Stimulated activated CD8-positive, alpha-beta memory T cell treated with anti-CD3 and anti-CD28 coated beads, Interleukin-7, amount 100 ng/mL, for 24 hours (primary cell): ENCODE data around the gene RANBP2.
"Not testable (repeated sequence)": the region's sequence is repeated elsewhere in the genome, so short reads cannot be mapped to it uniquely, and the experiment has no call there.

ENCODE experiments used
- DNase-seq: peaks from one replicate; pipeline ENCODE4 v3.0.0-alpha.2; 2020; ENCODE audit warnings: low read depth

The RANBP2 gene

DNA sequence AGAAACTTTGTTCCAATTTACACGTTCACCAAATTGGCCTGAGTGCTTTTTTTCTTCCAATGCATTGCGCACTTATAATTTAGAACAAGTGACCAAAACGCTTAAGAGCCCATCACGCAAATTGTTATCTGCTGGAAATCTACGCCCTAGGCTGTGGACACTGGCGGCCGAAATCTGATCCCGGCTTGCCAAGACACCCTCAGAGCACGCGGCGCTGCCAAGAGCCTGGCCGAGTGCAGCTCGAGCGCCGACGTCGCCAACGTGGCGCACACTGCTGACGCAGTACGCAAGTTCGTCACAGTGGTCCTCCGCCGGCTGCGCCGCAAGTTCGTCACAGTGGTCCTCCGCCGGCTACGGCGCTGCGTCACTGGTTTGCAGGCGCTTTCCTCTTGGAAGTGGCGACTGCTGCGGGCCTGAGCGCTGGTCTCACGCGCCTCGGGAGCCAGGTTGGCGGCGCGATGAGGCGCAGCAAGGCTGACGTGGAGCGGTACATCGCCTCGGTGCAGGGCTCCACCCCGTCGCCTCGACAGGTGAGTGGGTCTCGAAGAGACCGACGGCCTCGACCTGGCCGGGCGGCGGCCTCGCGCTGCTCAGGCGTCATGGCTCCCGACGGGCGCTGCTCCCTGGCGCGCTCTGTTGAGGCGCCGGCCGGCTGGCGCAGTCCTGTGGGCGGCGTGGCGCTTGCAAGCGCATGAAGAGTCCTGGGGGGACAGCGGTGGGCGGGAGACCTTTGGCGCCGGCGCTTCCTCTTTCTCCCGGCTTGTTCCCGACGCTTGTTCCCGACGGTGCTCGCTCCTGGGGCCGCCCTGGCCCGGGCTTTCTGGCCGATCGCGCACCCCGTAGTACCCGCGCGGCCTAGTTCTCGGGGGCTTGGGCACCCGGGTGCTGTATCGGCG, at the start of gene RANBP2:
RANBP2 (plus strand) TSS at position 334 of the 896 bp plus-strand sequence; CDS start at position 459, 125 bp downstream.
- peak; percentile 86 for DNase-seq

DNA sequence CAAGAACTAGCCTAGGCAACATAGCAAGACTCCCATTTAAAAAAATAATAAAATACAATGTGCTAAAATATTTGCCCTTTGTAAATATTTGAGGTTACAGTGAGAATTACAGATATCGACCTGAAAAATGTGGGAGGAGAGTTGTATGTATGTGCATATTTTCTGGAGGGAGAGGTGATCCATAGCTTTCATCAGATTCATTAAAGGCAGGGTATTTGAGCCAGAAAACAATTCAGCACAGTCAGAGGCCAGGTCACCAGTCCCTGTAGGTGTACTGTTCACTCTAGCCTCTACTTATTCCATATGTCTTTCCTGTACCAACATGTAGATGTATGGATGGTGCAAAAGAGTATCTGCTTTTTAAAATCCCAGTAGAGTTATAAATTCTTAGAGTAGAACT, 49.0 kb upstream of the RANBP2 start:
- not testable (repeated sequence) for DNase-seq

DNA sequence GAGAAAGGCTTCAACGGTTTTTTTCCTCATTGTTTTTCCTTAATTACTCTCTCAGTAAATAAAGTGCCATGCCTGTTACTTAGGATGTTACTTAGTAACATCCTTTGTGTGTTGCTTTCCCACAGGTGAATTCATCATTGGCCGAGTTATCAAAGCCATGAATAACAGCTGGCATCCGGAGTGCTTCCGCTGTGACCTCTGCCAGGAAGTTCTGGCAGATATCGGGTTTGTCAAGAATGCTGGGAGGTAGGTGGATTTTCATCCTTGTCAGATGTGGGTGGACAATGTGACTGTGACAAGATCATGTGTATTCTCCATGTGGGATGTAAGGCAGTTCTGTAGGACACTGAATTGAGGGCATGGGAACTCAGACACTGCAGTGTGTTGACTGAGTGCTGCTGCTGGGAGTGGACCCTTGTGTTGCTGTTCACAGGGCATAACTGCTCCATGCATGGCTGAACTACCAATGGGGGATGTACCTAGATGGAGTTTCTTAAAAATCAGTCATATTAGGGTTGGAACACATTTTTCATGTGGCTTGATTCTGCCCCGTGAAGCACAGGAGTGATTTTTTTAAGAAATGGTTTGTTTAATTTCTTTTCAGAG, 47.0 kb upstream of the RANBP2 start:
- DNase-seq, result not testable (repeated sequence)

DNA sequence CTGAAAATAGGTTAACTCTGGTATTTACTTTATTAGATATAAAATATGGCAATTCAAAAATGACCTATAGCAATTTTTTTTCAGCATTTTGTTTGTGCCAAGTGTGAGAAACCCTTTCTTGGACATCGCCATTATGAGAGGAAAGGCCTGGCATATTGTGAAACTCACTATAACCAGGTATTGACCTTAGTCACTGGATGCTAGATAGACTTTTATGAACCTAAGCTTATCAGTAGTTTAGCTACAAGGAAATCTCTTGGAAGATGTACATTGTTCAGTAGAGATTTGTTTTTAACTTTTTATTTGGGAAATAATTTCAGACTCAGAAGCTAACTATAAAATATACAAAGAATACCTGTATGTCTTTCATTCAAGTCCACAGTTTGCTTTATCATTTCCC, 42.8 kb upstream of the RANBP2 start:
- not testable (repeated sequence) for DNase-seq

DNA sequence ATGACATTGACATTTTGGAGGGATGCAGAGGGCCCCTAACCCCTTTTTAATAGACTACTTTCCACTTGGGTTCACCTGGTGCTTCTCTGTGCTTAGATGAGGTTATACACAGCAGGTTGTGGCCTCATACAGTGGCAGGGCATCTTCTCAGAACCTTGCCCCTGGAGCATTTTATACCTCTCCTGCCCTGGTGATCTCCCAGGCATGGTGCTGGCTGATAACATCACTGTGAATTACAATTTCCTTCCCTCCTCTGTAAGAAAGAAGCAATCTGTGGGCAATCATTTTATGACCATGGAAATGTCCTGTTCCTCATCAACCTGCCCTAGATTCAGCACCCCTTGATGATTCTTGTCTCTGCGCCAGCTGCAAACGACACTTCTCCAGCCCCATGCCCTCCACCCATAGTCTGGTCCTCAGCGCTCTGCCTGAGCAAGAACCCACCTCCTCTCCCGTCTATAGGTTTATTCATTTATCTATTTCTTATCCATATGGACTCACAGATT, 42.0 kb upstream of the RANBP2 start:
- DNase-seq, result not testable (repeated sequence)

DNA sequence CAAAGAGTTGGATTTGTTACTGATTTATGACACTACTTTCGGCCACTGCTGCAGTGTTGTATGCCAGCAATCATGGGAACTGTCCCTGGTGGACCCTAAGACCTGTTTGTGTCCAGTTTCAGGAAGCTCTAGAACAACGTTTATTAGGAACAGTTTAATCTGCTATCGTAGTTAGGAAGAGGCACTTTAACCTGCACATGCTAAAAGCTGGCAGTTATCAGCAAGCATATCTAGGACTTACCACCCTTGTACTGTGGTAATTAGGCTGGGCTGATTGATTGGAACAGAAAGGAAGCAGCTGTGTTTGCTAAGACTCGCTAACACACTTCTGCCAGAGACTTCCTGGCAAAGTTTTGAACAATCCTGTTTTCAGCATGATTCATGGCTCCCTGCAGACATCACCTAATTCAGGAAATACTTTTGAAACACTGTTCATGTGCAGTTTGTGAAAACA, 41.1 kb upstream of the RANBP2 start:
- not testable (repeated sequence) for DNase-seq

DNA sequence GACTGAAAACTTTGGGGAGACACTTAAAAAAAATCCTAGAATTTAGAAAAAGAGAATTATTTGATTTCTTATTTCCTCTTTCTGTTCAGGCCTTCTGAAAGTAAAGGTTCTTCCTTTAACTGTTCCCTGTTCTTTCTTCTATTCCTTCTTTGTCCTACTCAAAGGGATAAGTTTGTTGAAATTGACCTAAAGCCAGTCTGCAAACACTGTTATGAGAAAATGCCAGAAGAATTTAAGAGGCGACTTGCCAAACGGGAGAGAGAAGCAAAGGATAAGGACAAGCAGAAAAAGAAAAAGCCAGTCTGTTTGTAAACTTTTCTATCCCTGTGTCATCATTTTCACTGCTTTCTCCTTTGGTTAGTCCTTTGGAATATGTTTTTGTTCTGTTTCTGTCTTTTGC, 38.5 kb upstream of the RANBP2 start:
- not testable (repeated sequence) for DNase-seq

DNA sequence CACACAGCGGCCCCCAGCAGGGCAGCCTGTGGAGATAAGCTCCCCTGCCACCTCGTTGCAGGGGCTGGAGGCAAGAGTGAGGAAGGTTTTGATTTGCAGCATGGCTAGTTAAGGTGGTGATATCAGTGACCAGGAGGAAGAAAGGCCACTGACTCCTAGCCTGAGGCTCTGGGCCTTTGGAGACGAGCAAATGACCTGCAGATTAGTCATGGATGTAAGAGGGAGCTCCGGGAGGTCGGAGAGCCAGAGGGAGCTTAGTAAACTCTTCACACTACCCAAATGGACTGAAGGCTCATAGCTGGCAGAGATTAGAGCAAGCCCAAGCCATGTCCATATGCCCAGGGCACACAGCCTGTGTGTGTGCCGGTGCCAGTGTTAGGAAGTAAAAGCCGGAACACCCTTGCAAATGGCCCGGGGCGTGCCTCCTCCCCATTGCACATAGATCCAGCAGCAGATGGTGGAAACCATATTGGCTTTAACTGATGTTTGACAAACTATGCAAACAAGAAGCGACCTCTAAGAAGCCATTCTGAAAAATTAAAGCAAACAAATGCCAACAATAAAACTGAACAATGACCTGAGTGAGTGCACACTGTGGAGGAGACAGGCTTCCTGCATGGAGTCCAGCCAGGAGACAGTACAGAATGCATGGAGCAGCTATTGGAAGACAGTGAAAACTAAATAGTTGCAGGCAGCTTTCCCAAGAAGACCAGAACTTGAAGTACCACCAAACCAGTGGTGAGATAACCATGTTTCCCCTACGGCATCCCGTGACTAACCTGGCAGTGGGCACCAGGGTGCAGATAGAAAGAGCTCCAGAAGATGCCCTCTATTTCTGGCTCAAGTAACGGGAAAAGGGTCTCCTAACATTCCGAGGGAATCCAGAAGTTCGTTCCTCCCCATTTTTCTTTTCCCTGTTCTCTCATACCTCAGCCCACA, 30.2 kb upstream of the RANBP2 start:
- DNase-seq, result not testable (repeated sequence)

DNA sequence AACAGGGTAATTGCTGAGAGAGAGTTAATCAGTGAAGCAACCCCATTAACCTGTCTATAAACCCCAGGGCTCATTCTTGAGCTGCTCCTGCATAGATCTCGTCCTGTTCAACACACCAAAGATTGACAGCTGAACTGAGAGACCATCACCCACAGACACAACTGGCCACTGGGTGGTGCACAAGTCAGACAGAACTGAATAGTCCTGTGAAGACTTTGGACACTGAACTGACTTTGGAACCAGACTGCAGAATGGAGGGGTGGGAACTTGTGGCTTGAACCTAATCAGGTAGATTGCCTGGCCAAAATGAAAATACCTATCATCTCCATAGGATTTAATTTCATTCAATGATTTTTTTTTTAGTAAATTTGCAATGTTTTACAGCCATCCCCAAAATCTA, 29.3 kb upstream of the RANBP2 start:
- not testable (repeated sequence) for DNase-seq

DNA sequence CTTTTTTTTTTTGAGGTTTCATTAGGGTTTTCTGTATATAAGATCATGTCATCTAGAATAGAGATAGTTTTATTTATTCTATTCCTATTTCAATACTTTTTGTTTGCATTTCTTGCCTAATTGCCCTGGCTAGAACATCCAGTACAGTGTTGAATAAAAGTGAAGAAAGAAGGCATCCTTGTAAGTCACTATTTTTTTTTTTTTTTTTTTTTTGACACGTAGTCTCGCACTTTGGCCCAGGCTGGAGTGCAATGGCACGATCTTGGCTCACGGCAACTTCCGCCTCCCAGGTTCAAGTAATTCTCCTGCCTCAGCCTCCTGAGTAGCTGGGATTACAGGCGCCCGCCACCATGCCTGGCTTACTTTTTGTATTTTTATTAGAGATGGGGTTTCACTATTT, 27.8 kb upstream of the RANBP2 start:
- DNase-seq, result no peak

DNA sequence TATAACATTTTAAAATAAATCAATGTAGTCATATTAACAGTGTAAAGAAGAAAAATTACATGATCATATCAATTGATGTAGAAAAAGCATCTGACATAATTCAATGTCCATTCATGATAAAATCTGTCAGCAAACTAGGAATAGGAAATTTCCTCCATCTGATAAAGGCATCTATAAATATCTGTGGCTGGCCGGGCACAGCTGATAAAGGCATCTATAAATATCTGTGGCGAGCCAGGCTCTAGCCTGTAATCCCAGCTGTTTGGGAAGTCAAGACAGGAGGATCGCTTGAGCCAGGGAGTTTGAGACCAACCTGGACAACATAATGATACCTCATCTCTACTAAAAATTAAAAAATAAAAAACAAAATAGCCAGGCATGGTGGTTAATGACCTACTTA, 18.1 kb upstream of the RANBP2 start:
- DNase-seq, result no peak

DNA sequence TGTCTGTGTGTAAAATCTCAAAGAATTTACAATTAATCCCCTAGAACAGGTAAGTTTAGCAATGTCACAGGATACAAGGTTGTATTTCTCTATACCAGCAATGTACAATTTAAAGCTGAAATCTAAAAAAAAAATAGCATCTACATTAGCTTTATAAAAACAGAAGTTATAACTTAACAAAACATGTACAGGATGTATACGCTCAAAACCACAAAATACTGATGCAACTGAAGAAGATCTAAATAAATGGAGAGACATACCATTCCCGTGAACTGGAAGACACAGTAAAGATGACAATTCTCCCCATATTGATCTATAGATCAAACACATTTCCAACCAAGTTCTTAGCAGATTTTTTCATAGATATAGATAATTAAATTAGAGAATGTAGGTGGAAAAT, 17.5 kb upstream of the RANBP2 start:
- no peak for DNase-seq

DNA sequence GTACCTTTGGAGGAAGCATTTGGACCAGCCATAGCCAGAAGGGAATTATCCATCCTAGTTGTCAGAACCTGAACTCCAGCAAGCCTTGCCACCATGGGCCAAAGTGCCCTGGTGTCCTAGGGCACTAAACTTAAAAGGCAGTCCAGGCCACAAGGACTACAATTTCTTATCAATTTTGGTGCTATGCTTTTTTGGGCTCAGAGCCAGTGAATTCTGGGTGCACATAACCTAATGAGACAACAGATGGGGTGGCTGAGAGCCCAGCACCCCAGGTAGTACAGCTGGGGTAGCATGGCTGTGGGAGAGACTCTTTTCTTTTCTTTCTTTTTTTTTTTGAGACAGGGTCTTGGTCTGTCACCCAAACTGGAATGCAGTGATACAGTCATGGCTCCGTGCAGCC, 14.4 kb upstream of the RANBP2 start:
- no peak for DNase-seq

DNA sequence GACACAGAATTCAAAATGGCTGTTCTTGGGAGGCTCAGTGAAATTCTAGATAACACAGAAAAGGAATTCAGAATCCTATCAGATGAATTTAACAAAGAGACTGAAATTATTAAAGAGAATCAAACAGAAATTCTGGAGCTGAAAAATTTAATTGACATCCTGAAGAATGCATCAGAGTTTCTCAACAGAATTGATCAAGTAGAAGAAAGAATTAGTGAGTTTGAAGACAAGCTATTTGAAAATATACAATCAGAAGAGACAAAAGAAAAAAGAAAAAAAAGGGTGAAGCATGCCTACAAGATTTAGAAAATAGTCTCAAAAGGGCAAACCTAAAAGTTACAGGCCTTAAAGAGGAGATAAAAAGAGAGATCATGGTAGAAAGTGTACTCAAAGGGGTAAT, 12.0 kb upstream of the RANBP2 start:
- DNase-seq, result no peak

DNA sequence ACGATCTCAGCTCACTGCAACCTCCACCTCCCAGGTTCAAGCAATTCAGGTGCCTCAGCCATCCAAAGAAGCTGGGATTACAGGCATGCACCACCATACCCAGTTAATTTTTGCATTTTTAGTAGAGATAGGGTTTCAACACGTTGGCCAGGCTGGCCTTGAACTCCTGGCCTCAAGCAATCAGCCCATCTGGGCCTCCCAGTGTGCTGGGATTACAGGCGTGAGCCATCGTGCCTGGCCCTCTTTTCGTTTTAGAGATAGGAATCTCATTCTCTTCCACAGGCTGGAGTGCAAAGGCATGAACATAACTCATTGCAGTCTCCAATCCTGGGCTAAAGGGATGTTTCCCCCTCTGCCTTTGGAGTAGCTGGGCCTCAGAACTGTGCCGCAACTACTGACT, 2.3 kb upstream of the RANBP2 start:
- DNase-seq, result not testable (repeated sequence)

DNA sequence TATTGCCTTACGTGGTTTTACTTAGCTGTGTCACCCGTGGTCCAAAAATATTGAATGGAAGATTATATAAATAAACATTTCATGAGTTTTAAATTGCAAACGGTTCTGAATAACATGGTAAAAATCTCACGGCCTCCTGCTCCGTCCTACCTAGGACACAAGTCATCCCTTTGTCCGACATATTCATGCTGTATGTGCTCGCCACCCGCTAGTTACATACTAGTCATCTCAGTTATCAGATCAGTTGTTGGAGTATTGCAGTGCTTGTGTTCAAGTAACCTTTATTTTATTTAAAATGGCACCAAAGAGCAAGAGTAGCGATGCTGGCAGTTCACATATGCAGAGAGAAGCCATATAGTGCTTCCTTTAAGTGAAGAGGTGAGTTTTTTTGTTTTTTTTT, 6.8 kb downstream of the RANBP2 start:
- not testable (repeated sequence) for DNase-seq

DNA sequence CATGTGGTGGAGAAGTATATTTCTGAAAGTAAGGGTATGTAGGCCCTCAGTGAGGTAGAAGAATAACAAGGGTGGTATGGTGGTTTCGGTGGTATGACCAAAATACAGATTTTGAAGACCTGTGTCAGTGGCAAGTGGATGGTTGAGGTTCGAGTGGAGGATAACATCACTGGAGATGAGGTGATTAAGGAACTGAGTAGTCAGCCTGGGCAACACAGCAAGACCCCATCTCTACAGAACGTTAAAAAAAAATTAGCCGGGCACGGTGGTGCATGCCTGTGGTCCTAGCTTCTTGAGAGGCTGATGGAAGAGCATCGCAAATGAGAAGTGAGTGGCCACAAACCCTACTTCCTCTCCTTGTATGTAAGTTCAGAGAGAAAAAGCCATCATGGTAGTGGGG, 15.4 kb downstream of the RANBP2 start:
- DNase-seq, result not testable (repeated sequence)

DNA sequence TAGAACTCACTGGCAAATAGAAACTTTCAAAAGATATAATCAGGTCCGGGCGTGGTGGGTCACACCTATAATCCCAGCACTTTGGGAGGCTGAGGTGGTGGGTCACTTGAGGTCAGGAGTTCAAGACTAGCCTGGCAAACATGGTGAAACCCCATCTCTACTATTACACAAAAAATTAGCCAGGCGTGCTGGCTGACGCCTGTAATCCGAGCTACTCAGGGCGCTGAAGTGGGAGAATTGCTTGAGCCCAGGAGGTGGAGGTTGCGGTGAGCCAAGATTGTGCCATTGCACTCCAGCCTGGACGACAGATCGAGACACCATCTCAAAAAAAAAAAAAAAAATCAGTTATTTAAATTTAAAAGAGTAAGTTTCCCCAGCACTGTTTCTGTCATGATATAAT, 38.7 kb downstream of the RANBP2 start:
- not testable (repeated sequence) for DNase-seq

DNA sequence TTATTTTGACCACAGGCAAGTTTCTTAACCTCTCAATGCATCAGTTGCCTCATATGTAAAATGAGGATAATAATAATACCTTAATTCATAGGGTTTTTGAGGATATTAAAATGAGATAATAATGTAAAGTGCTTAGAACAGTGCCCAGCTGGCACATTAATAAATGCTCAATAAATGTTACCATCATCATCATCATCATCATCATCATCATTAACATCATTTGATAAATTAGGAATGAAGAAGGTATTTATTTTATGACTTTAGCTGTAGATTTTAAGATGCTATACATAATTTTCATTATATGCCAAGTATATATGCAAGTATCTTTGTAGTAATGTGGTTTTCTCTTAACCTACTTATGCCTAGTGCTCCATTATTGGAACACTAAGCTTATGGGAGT, 43.3 kb downstream of the RANBP2 start:
- not testable (repeated sequence) for DNase-seq

DNA sequence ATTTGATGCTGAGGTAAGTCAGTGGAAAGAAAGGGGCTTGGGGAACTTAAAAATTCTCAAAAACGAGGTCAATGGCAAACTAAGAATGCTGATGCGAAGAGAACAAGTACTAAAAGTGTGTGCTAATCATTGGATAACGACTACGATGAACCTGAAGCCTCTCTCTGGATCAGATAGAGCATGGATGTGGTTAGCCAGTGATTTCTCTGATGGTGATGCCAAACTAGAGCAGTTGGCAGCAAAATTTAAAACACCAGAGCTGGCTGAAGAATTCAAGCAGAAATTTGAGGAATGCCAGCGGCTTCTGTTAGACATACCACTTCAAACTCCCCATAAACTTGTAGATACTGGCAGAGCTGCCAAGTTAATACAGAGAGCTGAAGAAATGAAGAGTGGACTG, 47.4 kb downstream of the RANBP2 start:
- DNase-seq, result not testable (repeated sequence)

DNA sequence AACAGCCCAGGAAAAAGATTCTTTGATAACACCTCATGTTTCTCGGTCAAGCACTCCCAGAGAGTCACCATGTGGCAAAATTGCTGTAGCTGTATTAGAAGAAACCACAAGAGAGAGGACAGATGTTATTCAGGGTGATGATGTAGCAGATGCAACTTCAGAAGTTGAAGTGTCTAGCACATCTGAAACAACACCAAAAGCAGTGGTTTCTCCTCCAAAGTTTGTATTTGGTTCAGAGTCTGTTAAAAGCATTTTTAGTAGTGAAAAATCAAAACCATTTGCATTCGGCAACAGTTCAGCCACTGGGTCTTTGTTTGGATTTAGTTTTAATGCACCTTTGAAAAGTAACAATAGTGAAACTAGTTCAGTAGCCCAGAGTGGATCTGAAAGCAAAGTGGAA, 48.6 kb downstream of the RANBP2 start:
- not testable (repeated sequence) for DNase-seq

DNA sequence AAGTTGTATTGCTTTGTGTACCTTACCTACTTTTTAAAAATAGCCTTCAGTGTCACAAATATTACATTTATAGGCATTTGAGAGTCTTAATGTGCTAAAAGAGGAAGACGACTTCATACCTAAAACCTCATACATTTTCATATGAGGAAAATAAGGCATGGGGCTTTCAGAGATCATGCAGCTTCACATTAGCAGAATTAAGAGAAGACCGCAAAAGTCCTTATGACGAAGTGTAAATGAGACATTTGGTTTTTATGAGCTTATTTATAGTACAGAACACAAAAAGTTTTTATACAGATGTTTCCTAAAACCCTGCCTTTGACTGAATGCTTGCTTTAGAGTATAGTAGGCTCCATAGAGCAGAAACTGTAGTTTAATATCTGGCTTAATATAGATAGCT, 57.2 kb downstream of the RANBP2 start:
- DNase-seq, result no peak
